ENCODE results near the gene PTPRZ1. TPM values are rescaled to one million over a fixed set of nuclear protein-coding genes. Genes with fewer than 3 reads are reported as not detected.

PTPRZ1 gene
- total RNA-seq, 1 donor from 2014 or later = 0.80 TPM

GRCh38 chr7:121890833-121891232 is 17.9 kb downstream of the PTPRZ1 start:
- DNase-seq = no peak

GRCh38 chr7:121891731-121892130 is 18.8 kb downstream of the PTPRZ1 start:
- TF ChIP-seq, protein P1, sequence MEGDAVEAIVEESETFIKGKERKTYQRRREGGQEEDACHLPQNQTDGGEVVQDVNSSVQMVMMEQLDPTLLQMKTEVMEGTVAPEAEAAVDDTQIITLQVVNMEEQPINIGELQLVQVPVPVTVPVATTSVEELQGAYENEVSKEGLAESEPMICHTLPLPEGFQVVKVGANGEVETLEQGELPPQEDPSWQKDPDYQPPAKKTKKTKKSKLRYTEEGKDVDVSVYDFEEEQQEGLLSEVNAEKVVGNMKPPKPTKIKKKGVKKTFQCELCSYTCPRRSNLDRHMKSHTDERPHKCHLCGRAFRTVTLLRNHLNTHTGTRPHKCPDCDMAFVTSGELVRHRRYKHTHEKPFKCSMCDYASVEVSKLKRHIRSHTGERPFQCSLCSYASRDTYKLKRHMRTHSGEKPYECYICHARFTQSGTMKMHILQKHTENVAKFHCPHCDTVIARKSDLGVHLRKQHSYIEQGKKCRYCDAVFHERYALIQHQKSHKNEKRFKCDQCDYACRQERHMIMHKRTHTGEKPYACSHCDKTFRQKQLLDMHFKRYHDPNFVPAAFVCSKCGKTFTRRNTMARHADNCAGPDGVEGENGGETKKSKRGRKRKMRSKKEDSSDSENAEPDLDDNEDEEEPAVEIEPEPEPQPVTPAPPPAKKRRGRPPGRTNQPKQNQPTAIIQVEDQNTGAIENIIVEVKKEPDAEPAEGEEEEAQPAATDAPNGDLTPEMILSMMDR (IDR thresholded peaks at IDR 0.05; ENCODE audit: borderline replicate concordance) = no peak
- intact Hi-C loops (cut with micrococcal nuclease) = no loop called here
- H3K27me3 ChIP-seq (ENCODE audit: low read depth) = no peaks in the 10 kb centered on the region

More at GRCh38 chr7:121890833-121891232, 17.9 kb downstream of the PTPRZ1 start:
- H3K9me3 ChIP-seq (replicated peaks) = no peaks in the 10 kb centered on the region
- TF ChIP-seq, protein P1 (IDR thresholded peaks at IDR 0.05; ENCODE audit: borderline replicate concordance) = no peak
- no peaks in the 10 kb centered on the region for H3K4me1 ChIP-seq
- intact Hi-C loops (cut with micrococcal nuclease) = no loop called here
- no peaks in the 10 kb centered on the region for H3K36me3 ChIP-seq
- no peaks in the 10 kb centered on the region for H3K27me3 ChIP-seq (ENCODE audit: low read depth)
- H3K4me3 ChIP-seq = no peak overlapping the region
- H3K27ac ChIP-seq (replicated peaks) = no peak overlapping the region

DNA sequence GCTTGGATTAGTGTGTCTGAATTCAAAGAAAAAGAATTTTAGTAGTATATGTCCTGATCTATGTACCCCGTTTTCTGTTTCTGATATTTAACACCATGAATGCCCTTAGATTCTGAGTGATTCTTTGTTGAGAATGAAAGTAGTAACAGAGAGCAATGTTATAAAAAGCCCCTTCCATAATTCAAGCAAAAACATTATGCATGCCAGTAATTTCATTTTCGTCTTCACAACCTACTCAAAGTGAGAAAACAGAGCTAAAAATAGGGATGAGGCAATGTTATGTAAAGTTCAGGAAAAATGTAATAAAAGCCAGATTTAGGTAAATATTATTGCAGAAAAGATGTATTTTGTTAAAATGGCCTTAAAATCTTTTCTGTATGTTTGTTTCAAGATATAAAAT is 28.1 kb downstream of the PTPRZ1 start:
- no peaks in the 10 kb centered on the region for H3K36me3 ChIP-seq
- TF ChIP-seq, protein P1 (IDR thresholded peaks at IDR 0.05; ENCODE audit: borderline replicate concordance) = no peak
- no peak overlapping the region for H3K4me3 ChIP-seq
- no peak overlapping the region for H3K27ac ChIP-seq (replicated peaks)
- intact Hi-C loops (cut with micrococcal nuclease) = no loop called here
- no peak for DNase-seq
- H3K9me3 ChIP-seq (replicated peaks) = no peaks in the 10 kb centered on the region
- no peaks in the 10 kb centered on the region for H3K4me1 ChIP-seq
- H3K27me3 ChIP-seq (ENCODE audit: low read depth) = peaks cover 3% of the 10 kb centered on the region

More at GRCh38 chr7:121891731-121892130, 18.8 kb downstream of the PTPRZ1 start:
- no peak overlapping the region for H3K27ac ChIP-seq (replicated peaks)
- DNase-seq = no peak
- no peaks in the 10 kb centered on the region for H3K9me3 ChIP-seq (replicated peaks)
- no peaks in the 10 kb centered on the region for H3K4me1 ChIP-seq
- no peak overlapping the region for H3K4me3 ChIP-seq
- H3K36me3 ChIP-seq = no peaks in the 10 kb centered on the region

DNA sequence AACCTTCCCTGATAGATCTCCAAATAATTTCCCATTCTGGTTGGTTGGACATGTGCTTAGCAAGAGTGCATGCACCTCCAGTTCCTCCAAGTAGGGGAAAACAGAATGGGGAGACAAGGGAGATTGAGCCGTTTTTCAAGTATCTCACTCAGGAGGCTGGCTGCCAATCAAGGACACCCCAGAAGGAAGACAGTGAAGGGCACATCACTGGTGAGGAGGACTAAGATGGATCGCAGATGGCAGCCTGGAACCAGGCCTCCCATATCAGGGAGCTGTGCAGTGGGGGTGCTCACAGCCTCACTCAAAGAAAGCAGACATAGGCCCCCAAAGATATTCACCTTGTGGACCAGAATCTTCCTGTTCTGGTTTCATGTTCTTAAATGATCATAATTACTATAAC is 31.2 kb downstream of the PTPRZ1 start:
- Histone ChIP-seq H3K4me3 (no peak overlapping the region), H3K27me3 (ENCODE audit: low read depth) (no peaks in the 10 kb centered on the region), H3K9me3 (replicated peaks) (no peaks in the 10 kb centered on the region), H3K4me1 (no peaks in the 10 kb centered on the region), H3K27ac (replicated peaks) (no peak overlapping the region), H3K36me3 (no peaks in the 10 kb centered on the region)
- intact Hi-C loops (cut with micrococcal nuclease) = no loop called here
- TF ChIP-seq, protein P1 (IDR thresholded peaks at IDR 0.05; ENCODE audit: borderline replicate concordance) = no peak
- no peak for DNase-seq

GRCh38 chr7:121908042-121908441 is 35.1 kb downstream of the PTPRZ1 start:
- no peaks in the 10 kb centered on the region for H3K36me3 ChIP-seq
- no peak for DNase-seq
- H3K4me1 ChIP-seq = no peaks in the 10 kb centered on the region
- no peak overlapping the region for H3K27ac ChIP-seq (replicated peaks)
- H3K4me3 ChIP-seq = no peak overlapping the region
- H3K9me3 ChIP-seq (replicated peaks) = no peaks in the 10 kb centered on the region
- TF ChIP-seq, protein P1 (IDR thresholded peaks at IDR 0.05; ENCODE audit: borderline replicate concordance) = no peak
- intact Hi-C loops (cut with micrococcal nuclease) = no loop called here
- H3K27me3 ChIP-seq (ENCODE audit: low read depth) = no peaks in the 10 kb centered on the region
